HepG2 (cell line): ENCODE data around the gene UBAP2. TPM values are rescaled to one million over a fixed set of nuclear protein-coding genes. Genes with fewer than 3 reads are reported as not detected.

Experiments
- CENPX ChIP-seq: sonication (generic); formaldehyde crosslinking; IDR thresholded peaks from 2 replicates; pipeline ENCODE4 v1.9.0; 2021; ENCODE audit warnings: mild to moderate bottlenecking, missing genetic modification reagents, moderate library complexity
- DNMT3B ChIP-seq: conservative IDR thresholded peaks from 2 replicates; pipeline ENCODE4 v1.6.1; 2016; ENCODE audit warnings: missing biosample characterization, control low read depth
- IRX3 ChIP-seq: sonication (generic); formaldehyde crosslinking; IDR thresholded peaks from 2 replicates; pipeline ENCODE4 v1.8.1; 2023; ENCODE audit warnings: mild to moderate bottlenecking, low read depth, missing genetic modification reagents, borderline replicate concordance
- JARID2 ChIP-seq: sonication (generic); formaldehyde crosslinking; IDR thresholded peaks from 2 replicates; pipeline ENCODE4 v1.8.1; 2023; ENCODE audit warnings: missing genetic modification reagents, inconsistent platforms; ENCODE audit not compliant: insufficient replicate concordance
- MAFK ChIP-seq, 2 experiments: IDR thresholded peaks in 1 of 2; conservative IDR thresholded peaks in 1 of 2; 2 replicates each; pipeline ENCODE4 v1.6.1; 2011; ENCODE audit warnings: improper control_type of control experiment in 2 of 2, low read length in 2 of 2
- MIER3 ChIP-seq: IDR thresholded peaks from 2 replicates; pipeline ENCODE4 v1.6.1; 2016; ENCODE audit warnings: missing compliant biosample characterization, borderline replicate concordance
- PAWR ChIP-seq: sonication (generic); formaldehyde crosslinking; IDR thresholded peaks from 2 replicates; pipeline ENCODE4 v1.4.0; 2020; ENCODE audit warnings: missing genetic modification reagents, mild to moderate bottlenecking, borderline replicate concordance
- PLRG1 ChIP-seq: fragments of 450-650 bp; conservative IDR thresholded peaks from 2 replicates; pipeline ENCODE4 v1.6.1; 2016
- RARA ChIP-seq: IDR thresholded peaks from 2 replicates; pipeline ENCODE4 v1.6.1; 2016; ENCODE audit warnings: missing genetic modification reagents, missing compliant biosample characterization
- SRF ChIP-seq: IDR thresholded peaks from 2 replicates; pipeline ENCODE4 v1.6.1; 2011; ENCODE audit warnings: mild to moderate bottlenecking, low read depth, low read length, moderate library complexity
- SRSF9 ChIP-seq: fragments of 200-400 bp; formaldehyde crosslinking; IDR thresholded peaks from 2 replicates; pipeline ENCODE4 v1.6.1; 2018; ENCODE audit warnings: borderline replicate concordance, mild to moderate bottlenecking, low read depth, low read length; ENCODE audit not compliant: insufficient read depth, poor library complexity, severe bottlenecking
- YEATS2 ChIP-seq: sonication (generic); formaldehyde crosslinking; IDR thresholded peaks from 2 replicates; pipeline ENCODE4 v1.4.0; 2020; ENCODE audit warnings: missing genetic modification reagents, borderline replicate concordance
- YY1 ChIP-seq: IDR thresholded peaks from 2 replicates; pipeline ENCODE4 v1.6.1; 2011; ENCODE audit warnings: low read length, low read depth, moderate library complexity, mild to moderate bottlenecking; ENCODE audit not compliant: insufficient read depth, insufficient replicate concordance
- ZNF207 ChIP-seq: fragments of 450-650 bp; IDR thresholded peaks from 2 replicates; pipeline ENCODE4 v1.6.1; 2016; ENCODE audit warnings: antibody characterized with exemption, borderline replicate concordance
- ZNF343 ChIP-seq: sonication (generic); formaldehyde crosslinking; IDR thresholded peaks from 2 replicates; pipeline ENCODE4 v1.4.0; 2020; ENCODE audit warnings: mild to moderate bottlenecking, missing genetic modification reagents
- ZNF44 ChIP-seq: sonication (generic); formaldehyde crosslinking; IDR thresholded peaks from 2 replicates; pipeline ENCODE4 v1.5.1; 2020; ENCODE audit warnings: mild to moderate bottlenecking, missing genetic modification reagents
- ZNF446 ChIP-seq: sonication (generic); formaldehyde crosslinking; IDR thresholded peaks from 2 replicates; pipeline ENCODE4 v1.5.0; 2020; ENCODE audit warnings: mild to moderate bottlenecking, missing genetic modification reagents
- ZNF484 ChIP-seq: sonication (generic); formaldehyde crosslinking; IDR thresholded peaks from 2 replicates; pipeline ENCODE4 v1.5.1; 2020; ENCODE audit warnings: mild to moderate bottlenecking, low read depth, missing genetic modification reagents, borderline replicate concordance
- ZNF530 ChIP-seq: sonication (generic); formaldehyde crosslinking; IDR thresholded peaks from 2 replicates; pipeline ENCODE4 v1.5.0; 2020; ENCODE audit warnings: low read depth, mild to moderate bottlenecking, missing genetic modification reagents
- ZNF567 ChIP-seq: sonication (generic); formaldehyde crosslinking; IDR thresholded peaks from 2 replicates; pipeline ENCODE4 v1.8.1; 2023; ENCODE audit warnings: mild to moderate bottlenecking, missing genetic modification reagents, borderline replicate concordance
- ZNF780A ChIP-seq: sonication (generic); formaldehyde crosslinking; IDR thresholded peaks from 2 replicates; pipeline ENCODE4 v1.8.0; 2022; ENCODE audit warnings: mild to moderate bottlenecking, missing genetic modification reagents, moderate library complexity
- ZSCAN9 ChIP-seq: IDR thresholded peaks from 2 replicates; pipeline ENCODE4 v1.6.1; 2016; ENCODE audit warnings: borderline replicate concordance
- polyA plus RNA-seq, 8 experiments: library from polyadenylated mRNA; depleted of rRNA in 3 of 8; stranded (reverse) in 7 of 8; unstranded in 1 of 8; fragments of >200 nt; fragmentation: Illumina TruSeq in 4 of 8; extraction: Trizol in 4 of 8; gene quantifications; 2 replicates each; pipeline versions ENCODE4 v1.2.1 to v1.2.3, GENCODE V29; 2011 to 2016; ENCODE audit warnings: low read depth in 4 of 8, missing spikeins in 1 of 8, mixed read lengths in 1 of 8; ENCODE audit not compliant: insufficient read depth in 1 of 8
- total RNA-seq, 5 experiments: library from RNA; depleted of rRNA; stranded (reverse); fragments of >200 nt; fragmentation: Illumina TruSeq; extraction: Trizol; gene quantifications; 2 replicates each; pipeline ENCODE4 v1.2.3, GENCODE V29; 2016; ENCODE audit warnings: low read depth in 1 of 5
- TF ChIP-seq, protein P1 (sequence below): sonication (generic); formaldehyde crosslinking; IDR thresholded peaks from 2 replicates; pipeline ENCODE4 v1.4.0; 2020; ENCODE audit warnings: missing genetic modification reagents
- TF ChIP-seq, protein P2 (sequence below), 2 experiments: sonication (generic) in 1 of 2; formaldehyde crosslinking in 1 of 2; IDR thresholded peaks; 2 replicates each; pipeline versions ENCODE4 v1.4.0 to v1.6.1; 2016 to 2020; ENCODE audit warnings: borderline replicate concordance in 1 of 2, low read depth in 1 of 2, mild to moderate bottlenecking in 1 of 2, missing genetic modification reagents in 1 of 2

Gene UBAP2
- total and polyA plus RNA-seq, 2 of the 13 experiments (the other 11 are each of a cell fraction or from before 2014, with no cell fraction given) = 19.0 to 22.0 TPM

- TF ChIP-seq IRX3 (CRISPR knock-in tag) (no peak), ZNF44 (CRISPR knock-in tag) (no peak), DNMT3B (no peak), RARA (CRISPR knock-in tag) (peak; percentile 90), ZNF780A (CRISPR knock-in tag) (no peak), SRF (no peak), YEATS2 (CRISPR knock-in tag) (no peak), ZNF530 (CRISPR knock-in tag) (no peak), PLRG1 (no peak), ZNF484 (CRISPR knock-in tag) (no peak), YY1 (no peak), JARID2 (CRISPR knock-in tag) (no peak), ZNF567 (CRISPR knock-in tag) (no peak), SRSF9 (no peak), MAFK (conservative IDR thresholded peaks at IDR 0.05 in 1 of 2, IDR thresholded peaks at IDR 0.05 in 1 of 2; ENCODE audit: low read length in 2 of 2) (no peak), ZNF207 (no peak), ZNF446 (CRISPR knock-in tag) (no peak), MIER3 (CRISPR knock-in tag) (no peak), ZNF343 (CRISPR knock-in tag) (no peak), CENPX (CRISPR knock-in tag) (no peak), ZSCAN9 (CRISPR knock-in tag) (peak; percentile 22; the same call in 1 of the 2 replicates), PAWR (no peak)
- TF ChIP-seq, protein P1, sequence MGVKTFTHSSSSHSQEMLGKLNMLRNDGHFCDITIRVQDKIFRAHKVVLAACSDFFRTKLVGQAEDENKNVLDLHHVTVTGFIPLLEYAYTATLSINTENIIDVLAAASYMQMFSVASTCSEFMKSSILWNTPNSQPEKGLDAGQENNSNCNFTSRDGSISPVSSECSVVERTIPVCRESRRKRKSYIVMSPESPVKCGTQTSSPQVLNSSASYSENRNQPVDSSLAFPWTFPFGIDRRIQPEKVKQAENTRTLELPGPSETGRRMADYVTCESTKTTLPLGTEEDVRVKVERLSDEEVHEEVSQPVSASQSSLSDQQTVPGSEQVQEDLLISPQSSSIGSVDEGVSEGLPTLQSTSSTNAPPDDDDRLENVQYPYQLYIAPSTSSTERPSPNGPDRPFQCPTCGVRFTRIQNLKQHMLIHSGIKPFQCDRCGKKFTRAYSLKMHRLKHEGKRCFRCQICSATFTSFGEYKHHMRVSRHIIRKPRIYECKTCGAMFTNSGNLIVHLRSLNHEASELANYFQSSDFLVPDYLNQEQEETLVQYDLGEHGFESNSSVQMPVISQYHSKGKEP = no peak
- TF ChIP-seq, protein P2, sequence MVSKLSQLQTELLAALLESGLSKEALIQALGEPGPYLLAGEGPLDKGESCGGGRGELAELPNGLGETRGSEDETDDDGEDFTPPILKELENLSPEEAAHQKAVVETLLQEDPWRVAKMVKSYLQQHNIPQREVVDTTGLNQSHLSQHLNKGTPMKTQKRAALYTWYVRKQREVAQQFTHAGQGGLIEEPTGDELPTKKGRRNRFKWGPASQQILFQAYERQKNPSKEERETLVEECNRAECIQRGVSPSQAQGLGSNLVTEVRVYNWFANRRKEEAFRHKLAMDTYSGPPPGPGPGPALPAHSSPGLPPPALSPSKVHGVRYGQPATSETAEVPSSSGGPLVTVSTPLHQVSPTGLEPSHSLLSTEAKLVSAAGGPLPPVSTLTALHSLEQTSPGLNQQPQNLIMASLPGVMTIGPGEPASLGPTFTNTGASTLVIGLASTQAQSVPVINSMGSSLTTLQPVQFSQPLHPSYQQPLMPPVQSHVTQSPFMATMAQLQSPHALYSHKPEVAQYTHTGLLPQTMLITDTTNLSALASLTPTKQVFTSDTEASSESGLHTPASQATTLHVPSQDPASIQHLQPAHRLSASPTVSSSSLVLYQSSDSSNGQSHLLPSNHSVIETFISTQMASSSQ (IDR thresholded peaks at IDR 0.05; ENCODE audit: low read depth) = no peak
- TF ChIP-seq, protein P2 (CRISPR knock-in tag; IDR thresholded peaks at IDR 0.05; ENCODE audit: borderline replicate concordance) = peak; percentile 40; the same call in 1 of the 2 replicates
Observed at GRCh38 chr9:33934188-33934878, 114.4 kb downstream of the UBAP2 start (continued).
